ENCODE results near the gene RIPPLY1.

- TF ChIP-seq, protein P1, sequence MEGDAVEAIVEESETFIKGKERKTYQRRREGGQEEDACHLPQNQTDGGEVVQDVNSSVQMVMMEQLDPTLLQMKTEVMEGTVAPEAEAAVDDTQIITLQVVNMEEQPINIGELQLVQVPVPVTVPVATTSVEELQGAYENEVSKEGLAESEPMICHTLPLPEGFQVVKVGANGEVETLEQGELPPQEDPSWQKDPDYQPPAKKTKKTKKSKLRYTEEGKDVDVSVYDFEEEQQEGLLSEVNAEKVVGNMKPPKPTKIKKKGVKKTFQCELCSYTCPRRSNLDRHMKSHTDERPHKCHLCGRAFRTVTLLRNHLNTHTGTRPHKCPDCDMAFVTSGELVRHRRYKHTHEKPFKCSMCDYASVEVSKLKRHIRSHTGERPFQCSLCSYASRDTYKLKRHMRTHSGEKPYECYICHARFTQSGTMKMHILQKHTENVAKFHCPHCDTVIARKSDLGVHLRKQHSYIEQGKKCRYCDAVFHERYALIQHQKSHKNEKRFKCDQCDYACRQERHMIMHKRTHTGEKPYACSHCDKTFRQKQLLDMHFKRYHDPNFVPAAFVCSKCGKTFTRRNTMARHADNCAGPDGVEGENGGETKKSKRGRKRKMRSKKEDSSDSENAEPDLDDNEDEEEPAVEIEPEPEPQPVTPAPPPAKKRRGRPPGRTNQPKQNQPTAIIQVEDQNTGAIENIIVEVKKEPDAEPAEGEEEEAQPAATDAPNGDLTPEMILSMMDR (conservative IDR thresholded peaks at IDR 0.05), result no peak
- TF ChIP-seq ZFX (IDR thresholded peaks at IDR 0.05), result no peak
Observed at GRCh38 chrX:106940068-106940467, 36.9 kb upstream of the RIPPLY1 start.
